IMR-90 (cell line): ENCODE measurements around the gene HELZ. TPM values are rescaled to one million over a fixed set of nuclear protein-coding genes. Genes with fewer than 3 reads are reported as not detected.
A peak's percentile ranks its signal among the peaks of the same experiment; 100 is the strongest.

Experiments used
- ATAC-seq: fragments of 200-7000 bp; cut with Tn5 transposase; 2 replicates; pipeline ENCODE4 v1.9.1; 2020; ENCODE audit warnings: low read depth, mild to moderate bottlenecking, moderate library complexity
- BruUV-seq: library from RNA; stranded (reverse); fragments of 400-500 nt; replicated peaks from 2 replicates; lab custom pipeline; 2021; lab: Mats Ljungman, UMichigan
- CTCF ChIA-PET: fragments of 300-600 bp; formaldehyde crosslinking; extraction: SDS; loops from one replicate; lab custom pipeline; 2021; ENCODE audit warnings: antibody characterized with exemption; lab: Yijun Ruan, JAX
- POLR2A ChIA-PET: fragments of 300-600 bp; sonication (Branson Sonifier 250); formaldehyde crosslinking; loops from one replicate; lab custom pipeline; 2022; ENCODE audit warnings: antibody characterized with exemption; ENCODE audit not compliant: unreplicated experiment; lab: Charles Lee
- DNase-seq: peaks from one replicate; pipeline ENCODE4 v3.0.0; 2013
- H2AFZ ChIP-seq: replicated peaks from 2 replicates; pipeline ENCODE3; 2013; ENCODE audit warnings: low read length, mild to moderate bottlenecking; ENCODE audit not compliant: poor library complexity
- H2AK5ac ChIP-seq: 2 replicates; pipeline ENCODE4 v1.6.1; 2013; ENCODE audit warnings: low read depth, low read length, inconsistent platforms
- H2AK9ac ChIP-seq: replicated peaks from 2 replicates; pipeline ENCODE3; 2013; ENCODE audit warnings: mild to moderate bottlenecking, low read depth, low read length, moderate library complexity; ENCODE audit not compliant: poor library complexity
- H2BK120ac ChIP-seq: 2 replicates; pipeline ENCODE4 v1.6.1; 2013; ENCODE audit warnings: low read depth, low read length, inconsistent platforms
- H2BK15ac ChIP-seq: 3 replicates; pipeline ENCODE4 v1.6.1; 2013; ENCODE audit warnings: low read depth, low read length, inconsistent platforms
- H2BK20ac ChIP-seq: 2 replicates; pipeline ENCODE4 v1.6.1; 2013; ENCODE audit warnings: low read depth, mild to moderate bottlenecking, inconsistent platforms, low read length, moderate library complexity
- H2BK5ac ChIP-seq: 2 replicates; pipeline ENCODE4 v1.6.1; 2013; ENCODE audit warnings: mild to moderate bottlenecking, low read depth, low read length, inconsistent platforms; ENCODE audit not compliant: poor library complexity, severe bottlenecking
- H3K14ac ChIP-seq: replicated peaks from 2 replicates; pipeline ENCODE4 v1.6.1; 2013; ENCODE audit warnings: low read depth, low read length, inconsistent platforms
- H3K18ac ChIP-seq: 2 replicates; pipeline ENCODE4 v1.6.1; 2013; ENCODE audit warnings: low read depth, low read length, control low read depth
- H3K23ac ChIP-seq: 2 replicates; pipeline ENCODE4 v1.6.1; 2013; ENCODE audit warnings: low read depth, low read length, inconsistent platforms
- H3K27ac ChIP-seq: 2 replicates; pipeline ENCODE4 v1.5.1; 2013; ENCODE audit warnings: mild to moderate bottlenecking, control low read depth, low read length; ENCODE audit not compliant: insufficient read depth
- H3K27me3 ChIP-seq: 2 replicates; pipeline ENCODE4 v1.6.1; 2013; ENCODE audit warnings: low read length; ENCODE audit not compliant: control insufficient read depth, insufficient read depth
- H3K36me3 ChIP-seq: 2 replicates; pipeline ENCODE4 v1.6.1; 2013; ENCODE audit warnings: low read length, mixed read lengths; ENCODE audit not compliant: control insufficient read depth, insufficient read depth
- H3K4ac ChIP-seq: 2 replicates; pipeline ENCODE4 v1.6.1; 2013; ENCODE audit warnings: low read depth, low read length, inconsistent platforms
- H3K4me1 ChIP-seq: 2 replicates; pipeline ENCODE4 v1.6.1; 2013; ENCODE audit warnings: low read length, mixed read lengths; ENCODE audit not compliant: control insufficient read depth, insufficient read depth
- H3K4me2 ChIP-seq: 2 replicates; pipeline ENCODE4 v1.6.1; 2013; ENCODE audit warnings: low read depth, mild to moderate bottlenecking, control low read depth, low read length, moderate library complexity
- H3K4me3 ChIP-seq: 2 replicates; pipeline ENCODE4 v1.5.1; 2013; ENCODE audit warnings: low read depth, mild to moderate bottlenecking, control low read depth, low read length, moderate library complexity; ENCODE audit not compliant: insufficient read depth
- H3K56ac ChIP-seq: 2 replicates; pipeline ENCODE4 v1.6.1; 2013; ENCODE audit warnings: low read length, inconsistent platforms; ENCODE audit not compliant: insufficient read depth; ENCODE audit errors: extremely low read depth
- H3K79me1 ChIP-seq, 2 experiments: 2 replicates each; pipeline ENCODE4 v1.6.1; 2013; ENCODE audit warnings: low read length in 2 of 2, inconsistent platforms in 1 of 2, low read depth in 1 of 2
- H3K9ac ChIP-seq: 2 replicates; pipeline ENCODE4 v1.6.1; 2013; ENCODE audit warnings: low read depth, low read length, control low read depth
- H3K9me1 ChIP-seq: 2 replicates; pipeline ENCODE4 v1.6.1; 2013; ENCODE audit warnings: low read length, inconsistent platforms; ENCODE audit not compliant: insufficient read depth
- H3K9me3 ChIP-seq: 2 replicates; pipeline ENCODE4 v1.6.1; 2013; ENCODE audit warnings: low read length; ENCODE audit not compliant: control insufficient read depth, insufficient read depth
- H4K20me1 ChIP-seq: 2 replicates; pipeline ENCODE4 v1.6.1; 2013; ENCODE audit warnings: low read length, inconsistent platforms; ENCODE audit not compliant: insufficient read depth
- H4K5ac ChIP-seq: 2 replicates; pipeline ENCODE4 v1.6.1; 2013; ENCODE audit warnings: mild to moderate bottlenecking, low read depth, low read length, control low read depth
- H4K8ac ChIP-seq, 2 experiments: 2 replicates each; pipeline ENCODE4 v1.6.1; 2013; ENCODE audit warnings: low read depth in 2 of 2, low read length in 2 of 2, control low read depth in 1 of 2, inconsistent platforms in 1 of 2
- H4K91ac ChIP-seq: 2 replicates; pipeline ENCODE4 v1.6.1; 2013; ENCODE audit warnings: low read depth, low read length, inconsistent platforms; ENCODE audit not compliant: insufficient read depth
- BHLHE40 ChIP-seq: fragments of 150-350 bp; IDR thresholded peaks from 2 replicates; pipeline ENCODE4 v1.6.1; 2016; ENCODE audit warnings: mild to moderate bottlenecking, low read depth, low read length
- CHD1 ChIP-seq: IDR thresholded peaks from 2 replicates; pipeline ENCODE4 v1.6.1; 2012; ENCODE audit warnings: low read depth, low read length, improper control_type of control experiment
- CTCF ChIP-seq: conservative IDR thresholded peaks from 2 replicates; pipeline ENCODE4 v1.5.1; 2012; ENCODE audit warnings: mild to moderate bottlenecking, low read depth, low read length, improper control_type of control experiment
- MAZ ChIP-seq: IDR thresholded peaks from 2 replicates; pipeline ENCODE4 v1.6.1; 2012; ENCODE audit warnings: low read depth, mild to moderate bottlenecking, low read length, improper control_type of control experiment, moderate library complexity, borderline replicate concordance
- NFE2L2 ChIP-seq: fragments of 150-350 bp; IDR thresholded peaks from 2 replicates; pipeline ENCODE4 v1.6.1; 2016; ENCODE audit warnings: low read depth, mild to moderate bottlenecking, low read length
- POLR2A ChIP-seq: IDR thresholded peaks from 2 replicates; pipeline ENCODE4 v1.6.1; 2012; ENCODE audit warnings: mild to moderate bottlenecking, low read depth, low read length
- RAD21 ChIP-seq: IDR thresholded peaks from 2 replicates; pipeline ENCODE4 v1.6.1; 2012; ENCODE audit warnings: low read length, improper control_type of control experiment
- RCOR1 ChIP-seq: IDR thresholded peaks from 2 replicates; pipeline ENCODE4 v1.6.1; 2012; ENCODE audit warnings: mild to moderate bottlenecking, low read length, improper control_type of control experiment; ENCODE audit not compliant: insufficient replicate concordance
- RFX5 ChIP-seq: IDR thresholded peaks from 2 replicates; pipeline ENCODE4 v1.8.0; 2012; ENCODE audit warnings: low read depth, mild to moderate bottlenecking, low read length, moderate library complexity
- SMC3 ChIP-seq: fragments of 150-350 bp; IDR thresholded peaks from 2 replicates; pipeline ENCODE4 v1.6.1; 2016; ENCODE audit warnings: low read depth, mild to moderate bottlenecking, antibody characterized with exemption, low read length, moderate library complexity
- USF2 ChIP-seq: fragments of 150-350 bp; IDR thresholded peaks from 2 replicates; pipeline ENCODE4 v1.6.1; 2017; ENCODE audit warnings: mild to moderate bottlenecking, antibody characterized with exemption, low read length, low read depth
- WGBS, 2 experiments: methylation state at CpG; one replicate each; pipeline versions ENCODE4 v1.1.5 to v1.1.7; 2013; ENCODE audit warnings: missing lambda C conversion rate in 2 of 2; ENCODE audit not compliant: insufficient read length in 1 of 2; ENCODE audit errors: extremely low coverage in 2 of 2; 5-methylcytosine and 5-hydroxymethylcytosine counted together
- dilution Hi-C: fragments of 300-500 bp; cut with HindIII; formaldehyde crosslinking; loops from one replicate; pipeline ENCODE4 v1.14.3; 2018; ENCODE audit warnings: low sequenced_read_pairs; ENCODE audit not compliant: unreplicated experiment
- in situ Hi-C: fragments of 300-500 bp; cut with MboI; formaldehyde crosslinking; loops from 3 replicates; pipeline ENCODE4 v1.14.3; 2019; ENCODE audit warnings: low sequenced_read_pairs, inconsistent platforms, mixed read lengths
- intact Hi-C: fragments of 100-400 bp; cut with micrococcal nuclease; formaldehyde crosslinking; loops from 2 replicates; pipeline ENCODE4 v1.10.0; 2022
- polyA plus RNA-seq, 3 experiments: library from polyadenylated mRNA; depleted of rRNA; stranded (reverse); fragments of >200 nt; gene quantifications; 2 replicates each; pipeline ENCODE4 v1.2.3, GENCODE V29; 2012; ENCODE audit warnings: low replicate concordance in 1 of 3
- total RNA-seq: library from RNA; depleted of rRNA; stranded (reverse); fragments of >200 nt; gene quantifications from 2 replicates; pipeline ENCODE4 v1.2.3, GENCODE V29; 2012

Gene HELZ
- total and polyA plus RNA-seq, 2 of the 4 experiments (the other 2 are of a cell fraction): 8.0 to 60.6 TPM

DNA sequence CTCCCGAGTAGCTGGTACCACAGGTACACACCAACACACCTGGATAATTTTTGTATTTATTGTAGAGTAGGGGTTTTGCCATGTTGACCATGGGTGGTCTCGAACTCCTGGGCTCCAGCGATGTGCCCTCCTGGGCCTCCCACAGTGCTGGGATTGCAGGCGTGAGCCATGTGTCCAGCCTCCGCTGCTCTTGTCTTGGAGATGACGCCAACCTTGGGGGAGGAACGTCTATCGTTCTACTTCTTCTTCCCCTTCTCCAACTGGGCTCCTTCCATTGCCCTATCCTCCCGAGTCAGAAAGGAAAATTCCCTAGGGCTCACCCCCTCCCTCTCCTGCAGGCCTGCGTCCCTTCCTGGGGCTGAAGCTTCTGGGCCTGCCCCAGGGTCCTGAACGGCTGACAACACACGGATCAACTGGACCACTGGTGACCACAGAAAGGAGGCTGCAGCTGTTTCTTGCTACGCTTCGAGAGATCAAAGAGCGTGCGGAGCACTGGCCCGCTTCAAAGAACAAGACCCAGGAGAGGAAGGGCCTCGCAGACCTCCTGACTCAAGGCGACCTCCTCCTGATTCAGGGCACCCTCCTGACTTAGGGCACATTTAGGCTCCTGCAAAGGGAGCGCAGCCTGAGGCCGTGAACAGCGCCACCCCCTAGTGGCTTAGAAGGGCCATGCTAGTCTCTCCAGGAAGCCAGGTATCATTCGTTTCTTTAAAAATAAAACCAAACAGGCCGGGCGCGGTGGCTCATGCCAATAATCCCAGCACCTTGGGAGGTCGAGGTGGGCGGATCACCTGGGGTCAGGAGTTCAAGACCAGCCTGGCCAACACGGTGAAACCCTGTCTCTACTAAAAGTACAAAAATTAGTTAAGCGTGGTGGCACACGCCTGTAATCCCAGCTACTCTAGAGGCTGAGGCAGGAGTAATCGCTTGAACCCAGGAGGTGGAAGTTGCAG, 48.5 kb upstream of the HELZ start:
- Histone ChIP-seq H3K27ac (no peak overlapping the region), H3K4me2 (no peak overlapping the region), H3K36me3 (no peaks in the 10 kb centered on the region), H3K4ac (no peak overlapping the region), H3K4me1 (peaks cover 3% of the 10 kb centered on the region; the same call in 1 of the 2 replicates), H3K14ac (no peak overlapping the region), H3K9me3 (no peaks in the 10 kb centered on the region), H3K23ac (no peak overlapping the region), H4K20me1 (no peaks in the 10 kb centered on the region), H4K91ac (no peak overlapping the region), H2BK120ac (no peak overlapping the region), H2AK5ac (no peak overlapping the region), H3K9me1 (no peaks in the 10 kb centered on the region), H2AK9ac (peak overlapping the region; percentile 55), H4K5ac (no peak overlapping the region), H3K27me3 (no peaks in the 10 kb centered on the region; the same call in 1 of the 2 replicates), H3K56ac (no peak overlapping the region), H2BK20ac (no peak overlapping the region), H3K9ac (no peak overlapping the region), H2BK15ac (no peak overlapping the region), H3K4me3 (no peak overlapping the region), H2BK5ac (no peak overlapping the region), H4K8ac (no peak overlapping the region), H2AFZ (peak overlapping the region; percentile 9), H3K18ac (no peak overlapping the region), H3K79me1 (no peaks in the 10 kb centered on the region)
- peak; percentile 83 for ATAC-seq
- intact Hi-C loops (no loop called here), in situ Hi-C loops (no loop called here), dilution Hi-C loops (no loop called here)
- CTCF ChIA-PET: interaction anchor here (0.6 kb wide), 1 partner anchor 1638 kb away, joined by 5 read pairs; no protein-coding TSS in a partner anchor
- POLR2A ChIA-PET: no interaction called here
- 70% methylated on average over 13 of the region's 32 CpGs; no CpG with 5 or more reads in 1 of the 2 experiments for WGBS, 2 experiments
- peak; percentile 29 for DNase-seq
- BruUV-seq: no TSS peak
- TF ChIP-seq CHD1 (no peak), NFE2L2 (no peak), RAD21 (peak; percentile 65), BHLHE40 (no peak), USF2 (no peak), SMC3 (peak; percentile 51), RFX5 (no peak), RCOR1 (no peak), POLR2A (no peak), CTCF (peak; percentile 64), MAZ (no peak)
